Activated T-helper 9 cell treated with anti-CD3 and anti-CD28 coated beads, Interleukin-2, amount 50 U/mL, for 16 hours (primary cell): Measurements from ENCODE around the gene SH3BP4.

Experiments used
- DNase-seq: peaks from one replicate; pipeline ENCODE4 v3.0.0-alpha.2; 2020; ENCODE audit warnings: low read depth

Gene SH3BP4

GRCh38 chr2:235092433-235093223, 140.8 kb downstream of the SH3BP4 start:
- no peak for DNase-seq

GRCh38 chr2:235094457-235094856, 142.6 kb downstream of the SH3BP4 start:
- DNase-seq = no peak

GRCh38 chr2:235095569-235095968, 143.8 kb downstream of the SH3BP4 start:
- no peak for DNase-seq

GRCh38 chr2:235096447-235096846, 144.6 kb downstream of the SH3BP4 start:
- DNase-seq = no peak

GRCh38 chr2:235097196-235097595, 145.4 kb downstream of the SH3BP4 start:
- no peak for DNase-seq

GRCh38 chr2:235098269-235098668, 146.5 kb downstream of the SH3BP4 start:
- no peak for DNase-seq

- no peak for DNase-seq
These were observed 147.1 kb downstream of the SH3BP4 start for GRCh38 chr2:235098736-235099494.

GRCh38 chr2:235102896-235103295, 151.1 kb downstream of the SH3BP4 start:
- no peak for DNase-seq
